Activated CD8-positive, alpha-beta memory T cell treated with anti-CD3 and anti-CD28 coated beads, Interleukin-2, amount 50 U/mL, for 24 hours (primary cell): ENCODE results near the gene MAPT.
"Not testable (repeated sequence)": the region's sequence is repeated elsewhere in the genome, so short reads cannot be mapped to it uniquely, and the experiment has no call there.

Experiments
- DNase-seq: peaks from one replicate; pipeline ENCODE4 v3.0.0-alpha.2; 2020; ENCODE audit errors: extremely low read depth

Gene MAPT

DNA sequence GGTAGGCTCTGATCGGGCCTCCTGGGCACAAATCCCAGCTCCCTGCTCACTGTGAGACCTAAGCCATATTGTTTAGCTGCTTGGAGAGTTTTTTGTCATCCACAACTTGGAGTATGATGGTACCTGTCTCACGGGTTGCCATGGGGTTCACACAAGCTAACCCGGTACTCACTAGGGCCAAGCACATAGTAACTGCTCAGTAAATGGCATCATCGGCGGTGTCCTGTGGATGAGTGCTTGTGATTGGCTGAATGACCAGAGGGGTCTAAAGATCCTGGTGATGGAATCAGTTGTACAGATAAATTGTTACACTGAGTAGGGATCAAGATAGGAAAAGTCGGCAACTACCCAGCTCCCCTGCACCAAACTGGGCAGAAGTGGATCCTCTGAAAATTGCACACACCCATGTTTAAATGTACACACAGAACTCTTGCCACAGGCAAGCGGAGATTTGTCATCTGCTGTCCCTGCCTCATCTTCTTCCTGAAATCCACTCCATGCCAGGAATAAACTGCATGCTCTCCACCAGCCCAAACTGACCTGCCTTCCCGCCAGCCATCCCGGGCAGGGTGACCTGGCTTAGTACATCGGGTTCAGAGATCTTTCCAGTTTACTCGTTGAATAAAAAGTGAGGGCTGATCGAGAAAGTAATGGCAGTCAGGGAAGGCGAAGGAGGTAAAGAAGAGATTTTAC, 6.5 kb downstream of the MAPT start:
- DNase-seq = no peak

DNA sequence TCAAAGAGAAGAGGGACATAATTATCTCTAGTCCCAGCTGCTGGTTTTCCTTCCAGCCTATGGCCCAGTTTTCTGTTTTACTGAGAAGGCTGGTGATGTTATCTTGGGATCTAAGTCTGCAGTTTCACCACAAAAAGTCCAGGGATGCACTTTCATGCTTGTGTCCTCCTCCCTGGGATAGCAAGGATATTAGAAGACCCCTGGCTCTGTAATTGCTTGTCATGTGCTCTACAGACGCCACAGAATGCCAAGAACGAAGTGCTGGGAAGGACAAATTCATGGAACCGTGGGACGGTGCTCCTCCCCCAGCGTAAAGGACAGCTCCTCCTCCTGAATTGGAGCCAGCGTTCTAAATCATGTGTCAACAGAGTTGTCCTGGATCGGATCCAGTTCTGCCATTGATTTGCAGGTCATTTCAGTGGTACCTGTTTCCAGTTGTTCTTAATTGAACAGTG, 8.6 kb downstream of the MAPT start:
- no peak for DNase-seq

DNA sequence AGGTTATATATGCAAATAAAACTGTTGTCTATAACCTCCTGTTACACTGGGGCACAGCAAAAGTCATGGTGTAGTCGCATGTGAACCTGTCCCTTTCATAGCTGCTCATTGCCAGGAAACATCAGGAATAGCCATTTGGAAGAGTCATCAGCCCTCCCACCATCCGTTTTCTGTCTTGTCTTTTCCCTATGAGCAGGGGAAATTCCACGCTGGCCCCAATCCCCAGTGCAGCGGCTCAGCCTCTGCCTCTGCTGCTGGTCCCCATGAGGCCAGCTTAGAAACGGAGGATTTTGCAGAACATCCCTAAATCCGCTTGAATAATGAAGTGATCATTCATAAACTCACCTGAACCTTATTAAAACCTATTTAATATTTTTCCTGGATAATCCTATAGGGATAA, 10.5 kb downstream of the MAPT start:
- DNase-seq = no peak

DNA sequence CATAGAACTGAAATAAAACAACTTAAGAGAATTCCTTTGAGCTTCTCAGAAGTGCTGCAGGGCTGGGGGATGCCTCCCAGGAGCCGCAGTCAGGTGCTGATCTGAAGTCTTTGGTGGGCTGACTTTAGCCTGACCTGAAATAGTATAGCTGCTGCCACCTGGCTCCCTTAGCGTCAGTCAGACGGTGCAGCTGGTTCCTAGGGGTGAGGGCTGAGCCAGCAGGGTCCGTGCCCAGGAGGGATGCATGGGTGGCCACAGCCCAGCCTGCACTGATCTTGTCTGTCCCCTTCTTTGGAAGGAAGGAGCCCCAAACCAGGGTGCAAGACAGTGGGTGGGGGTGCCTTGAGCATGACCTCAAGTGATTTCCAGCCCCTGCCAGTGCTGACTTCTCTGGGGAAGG, 11.5 kb downstream of the MAPT start:
- no peak for DNase-seq

DNA sequence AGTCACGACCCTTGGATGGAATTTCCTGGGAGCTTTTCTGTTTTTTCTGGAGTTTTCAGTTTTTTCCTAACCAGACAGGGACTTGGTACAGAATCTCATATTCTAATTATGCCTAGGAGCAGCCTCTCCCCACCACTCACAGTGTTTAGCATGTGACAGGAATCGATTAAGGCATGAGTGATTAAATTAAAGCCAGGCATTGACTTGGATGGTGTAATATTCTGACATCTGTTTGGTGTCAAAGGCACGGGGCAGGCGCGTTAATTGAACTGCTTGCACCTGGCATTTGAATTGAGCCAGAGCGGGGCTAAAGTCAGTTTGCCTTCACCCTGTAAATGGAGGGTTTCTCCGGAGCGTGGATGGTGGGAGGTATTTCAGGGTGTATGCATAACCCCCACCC, 11.9 kb downstream of the MAPT start:
- no peak for DNase-seq

DNA sequence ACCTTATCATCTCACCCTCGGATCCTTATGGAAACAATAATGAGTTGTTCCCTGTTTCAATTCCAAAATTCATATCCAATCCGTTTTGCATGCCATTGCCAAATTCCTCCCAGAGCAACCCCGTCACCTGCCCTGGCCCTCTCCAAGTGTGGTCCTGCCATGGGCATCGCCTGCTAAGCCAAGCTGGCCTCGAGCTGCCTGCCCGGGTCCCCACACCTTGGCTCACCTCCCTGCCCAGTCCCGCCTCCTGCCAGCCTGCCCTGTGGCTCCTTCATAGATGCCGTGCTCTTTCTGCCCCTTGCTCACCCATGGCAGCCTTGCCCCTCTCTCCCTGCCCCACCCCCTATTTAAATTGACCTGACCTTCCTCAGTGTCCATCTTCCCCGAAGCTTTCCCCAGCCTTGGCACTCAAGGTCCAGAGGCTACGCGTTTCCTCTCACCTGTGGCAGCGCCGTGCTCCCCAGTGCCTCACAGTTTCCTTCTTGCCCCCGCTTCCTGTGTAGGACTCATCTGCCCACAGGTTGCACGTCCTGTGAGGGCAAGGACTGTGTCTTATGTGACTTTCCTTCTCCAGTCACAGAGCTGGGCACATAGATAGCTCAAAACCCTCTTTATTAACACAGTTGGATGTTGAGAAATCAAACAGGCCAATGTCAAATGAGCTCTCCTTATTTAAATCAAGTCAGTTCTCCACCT, 12.7 kb downstream of the MAPT start:
- DNase-seq = no peak

DNA sequence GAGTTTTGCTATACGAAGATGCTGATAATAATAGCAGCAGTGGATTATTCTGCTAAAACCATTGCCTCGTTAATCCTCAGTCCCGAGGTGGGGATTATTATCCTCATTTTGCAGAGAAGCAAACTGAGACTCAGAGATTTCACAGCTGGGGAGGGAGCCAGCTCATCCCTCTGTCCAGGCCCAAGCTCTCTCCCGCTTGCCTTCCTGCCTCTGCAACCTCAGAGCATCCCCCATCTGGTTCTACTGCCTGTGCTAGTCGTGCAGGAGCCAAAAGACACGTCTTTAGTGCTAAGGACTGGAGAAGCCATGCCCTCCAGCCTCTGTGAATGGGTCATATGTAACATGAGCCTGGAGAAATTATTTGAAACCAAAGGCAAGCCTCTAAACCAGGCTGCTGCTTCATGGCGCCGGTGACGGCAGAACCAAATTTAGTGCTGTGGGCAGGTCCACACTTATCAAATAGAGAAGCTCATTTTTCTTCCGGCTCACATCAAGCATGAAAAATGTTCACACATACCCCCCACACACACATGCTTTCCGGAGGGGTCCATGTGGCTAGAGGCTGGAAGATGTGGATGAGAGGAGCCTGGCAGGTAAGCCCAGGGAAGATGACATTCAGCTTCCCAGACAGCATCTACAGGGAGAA, 13.5 kb downstream of the MAPT start:
- no peak for DNase-seq

DNA sequence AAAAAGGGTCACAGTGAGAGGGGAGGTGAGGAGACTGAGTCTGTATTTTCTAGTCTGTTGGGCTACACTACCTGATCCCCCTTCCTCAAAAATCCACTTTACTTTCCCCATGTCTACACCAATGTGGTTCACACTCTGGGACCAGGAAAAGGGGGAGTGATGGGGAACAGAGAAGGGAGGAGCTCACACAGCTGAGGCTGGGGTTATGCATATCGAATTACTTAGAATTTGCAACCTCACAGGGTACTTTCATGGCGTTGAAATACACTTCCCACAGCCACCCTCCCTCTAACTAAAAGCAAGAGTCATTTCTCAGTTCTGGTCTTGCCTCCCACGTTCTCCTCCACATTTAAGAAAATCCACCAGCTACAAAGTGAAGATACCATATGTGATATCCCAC, 14.1 kb downstream of the MAPT start:
- no peak for DNase-seq

DNA sequence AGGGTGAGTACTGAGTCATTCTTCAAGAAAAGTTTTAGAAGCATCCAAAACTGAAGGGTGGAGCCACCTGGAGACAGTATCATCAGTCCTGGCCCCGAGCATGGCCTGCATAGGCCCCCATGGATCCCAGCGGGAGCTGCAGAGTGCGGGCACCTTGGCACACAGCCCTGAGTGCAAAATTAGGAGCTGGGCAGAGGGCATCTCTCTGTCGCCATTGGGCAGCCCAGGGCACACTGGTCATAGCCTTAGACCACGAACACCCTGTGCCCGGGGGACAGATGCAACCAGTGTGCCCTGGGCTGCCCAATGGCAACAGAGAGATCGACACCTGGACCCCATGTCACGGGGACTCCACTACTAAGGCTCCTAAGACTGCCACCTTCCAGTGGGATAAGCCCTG, 14.6 kb downstream of the MAPT start:
- DNase-seq = no peak

DNA sequence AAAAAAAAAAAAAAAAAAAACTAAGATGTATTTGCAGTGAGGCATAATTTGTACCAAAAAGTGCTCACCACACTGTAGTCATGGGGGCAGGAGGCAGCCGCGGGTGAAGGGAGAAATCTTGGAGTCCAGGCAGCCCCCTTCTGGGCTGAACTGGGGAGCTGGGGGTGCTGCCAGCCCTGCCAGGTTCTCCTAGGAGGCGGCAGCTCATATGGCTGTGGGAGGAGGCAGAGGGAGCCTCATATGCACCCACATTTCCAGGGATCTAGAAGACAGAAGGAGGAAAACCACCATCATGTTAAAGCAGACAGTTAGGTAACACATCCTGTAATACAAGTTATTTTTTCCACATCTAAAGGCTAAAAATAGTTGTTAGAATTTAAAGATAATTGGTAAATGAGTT, 16.3 kb downstream of the MAPT start:
- DNase-seq = no peak

DNA sequence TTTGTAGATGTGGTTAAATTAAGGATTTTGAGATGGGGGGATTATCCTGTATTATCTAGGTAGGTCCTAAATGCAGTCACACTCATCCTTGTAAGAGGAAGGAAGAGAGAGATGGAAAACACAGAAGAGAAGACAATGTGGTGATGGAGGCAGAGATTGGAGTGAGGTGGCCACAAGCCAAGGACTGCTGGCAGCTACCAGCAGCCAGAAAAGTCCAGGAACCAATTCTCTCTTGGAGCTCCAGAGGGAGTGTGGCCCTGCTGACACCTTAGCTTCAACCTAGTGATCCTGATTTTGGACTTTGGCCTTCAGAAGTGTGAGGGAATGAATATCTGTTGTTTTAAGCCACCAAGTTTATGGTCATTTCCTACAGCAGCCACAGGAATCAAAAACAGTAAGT, 18.0 kb downstream of the MAPT start:
- DNase-seq = no peak

DNA sequence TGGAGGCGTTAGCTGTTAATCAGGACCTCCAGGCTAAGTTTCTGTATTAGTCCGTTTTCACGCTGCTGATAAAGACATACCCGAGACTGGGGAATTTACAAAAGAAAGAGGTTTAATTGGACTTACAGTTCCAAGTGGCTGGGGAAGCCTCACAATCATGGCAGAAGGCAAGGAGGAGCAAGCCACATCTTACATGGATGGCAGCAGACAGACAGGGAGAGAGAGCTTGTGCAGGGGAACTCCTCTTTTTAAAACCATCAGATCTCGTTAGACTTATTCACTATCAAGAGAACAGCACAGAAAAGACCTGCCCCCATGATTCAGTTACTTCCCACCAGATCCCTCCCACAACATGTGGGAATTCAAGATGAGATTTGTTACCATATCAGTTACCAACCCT, 18.7 kb downstream of the MAPT start:
- not testable (repeated sequence) for DNase-seq

DNA sequence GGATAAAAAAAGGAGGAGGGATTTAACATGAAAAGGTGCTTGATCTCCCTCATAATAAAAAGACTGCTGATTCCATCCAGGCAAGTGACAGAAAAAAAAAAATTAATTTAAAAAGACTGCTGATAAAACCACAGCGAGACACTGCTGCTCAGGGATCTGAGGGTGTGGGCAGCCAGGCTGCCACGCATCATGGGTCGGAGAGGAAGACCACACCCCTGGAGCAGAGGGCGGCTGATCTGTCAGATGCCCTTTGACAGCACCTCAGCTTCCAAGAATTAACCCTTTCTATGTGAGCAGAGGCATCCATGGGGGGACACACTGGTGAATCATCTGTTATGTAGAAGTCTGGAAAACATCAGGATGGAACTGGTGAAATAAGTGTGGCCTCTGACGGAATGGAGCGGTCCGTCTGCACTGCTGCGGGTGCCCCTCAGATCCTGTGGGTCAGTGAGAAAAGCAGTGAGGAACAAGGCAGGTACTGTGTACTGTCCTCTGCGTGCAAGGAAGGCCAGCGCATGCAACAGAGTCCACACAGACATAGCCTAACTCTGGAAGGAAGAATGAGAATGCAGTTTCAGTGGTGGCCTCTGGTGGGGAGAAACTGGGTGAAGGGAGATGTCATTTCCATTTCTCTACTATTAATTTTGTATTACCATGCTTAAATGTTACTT, 19.8 kb downstream of the MAPT start:
- DNase-seq = no peak

DNA sequence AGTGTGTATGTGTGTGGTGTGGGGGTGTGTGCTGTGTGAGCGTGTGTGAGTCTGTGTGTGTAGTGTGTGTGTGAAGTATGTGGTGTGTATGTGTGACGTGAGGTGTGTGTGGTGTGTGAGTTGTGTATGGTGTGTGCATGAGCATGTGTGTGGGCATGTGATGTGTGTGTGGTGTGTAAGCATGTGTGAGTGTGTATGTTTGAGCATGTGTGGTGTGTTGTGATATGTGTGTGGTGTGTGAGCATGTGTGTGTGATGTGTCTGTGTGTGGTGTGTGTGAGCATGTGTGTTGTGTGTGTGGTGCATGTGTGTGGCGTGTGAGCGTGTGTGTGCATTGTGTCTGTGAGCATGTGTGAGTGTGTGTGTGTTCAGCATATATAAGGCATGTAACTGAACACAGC, 20.9 kb downstream of the MAPT start:
- no peak for DNase-seq

DNA sequence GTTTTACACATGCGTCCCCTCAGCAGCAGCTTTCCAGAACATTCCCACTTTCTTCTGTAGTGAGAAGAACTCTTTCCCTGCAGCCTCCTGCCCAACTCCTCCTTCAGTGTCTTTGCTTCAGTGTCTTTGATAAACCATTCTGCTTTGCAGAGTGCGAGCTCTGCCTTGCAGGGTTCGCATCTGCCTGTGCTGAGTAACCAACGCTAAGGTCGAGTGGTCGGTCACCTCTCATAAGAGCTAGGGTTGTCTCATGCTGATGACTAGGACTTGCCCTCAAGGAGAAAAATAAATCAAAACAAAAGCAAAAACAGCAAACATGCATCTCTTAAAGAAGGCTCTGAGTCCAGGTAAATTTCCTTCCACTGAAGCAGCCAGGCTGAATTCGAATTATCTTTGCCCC, 22.7 kb downstream of the MAPT start:
- DNase-seq = no peak

DNA sequence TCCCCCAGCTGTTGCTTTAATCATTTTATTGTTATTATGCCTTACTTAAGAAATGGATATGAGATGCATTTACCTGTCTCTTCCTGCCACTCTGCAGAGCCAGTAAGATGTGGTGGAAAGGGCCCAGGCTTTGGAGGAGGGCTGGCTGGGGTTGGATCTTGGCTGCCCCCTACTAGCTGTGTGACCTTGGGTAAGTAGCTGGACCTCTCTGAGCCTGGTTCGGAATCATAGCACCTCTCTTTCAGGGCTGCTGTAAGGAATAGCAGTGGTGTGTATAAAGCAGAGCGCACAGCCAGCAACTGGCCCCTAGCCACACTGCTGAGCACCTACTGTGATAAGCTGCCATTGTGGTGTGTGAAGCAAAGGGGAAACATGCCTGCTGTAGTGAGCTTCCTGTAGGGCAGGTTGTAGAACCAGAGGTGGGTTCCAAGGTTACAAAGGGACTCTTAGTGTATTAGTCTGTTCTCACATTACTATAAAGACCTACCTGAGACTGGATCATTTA, 23.9 kb downstream of the MAPT start:
- no peak for DNase-seq

DNA sequence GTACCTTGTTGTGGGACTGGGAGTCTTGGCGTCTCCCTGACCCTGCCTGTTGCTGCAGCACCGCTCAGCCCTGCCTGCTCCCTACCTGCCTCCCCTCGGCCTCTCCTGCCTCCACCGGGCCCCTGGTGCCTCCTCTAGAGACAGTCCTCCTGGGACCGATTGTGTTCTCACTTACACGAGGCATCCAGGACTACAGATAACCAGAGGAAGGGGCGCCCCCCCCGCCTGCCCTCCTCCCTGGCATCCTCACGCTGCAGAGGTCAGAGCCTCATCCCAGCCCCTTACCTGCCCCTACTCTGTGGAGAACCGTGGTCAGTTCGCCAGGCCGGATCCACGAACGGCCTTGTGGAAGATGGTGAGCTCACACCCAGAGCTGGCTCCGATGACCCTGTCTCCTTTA, 24.8 kb downstream of the MAPT start:
- DNase-seq = no peak

DNA sequence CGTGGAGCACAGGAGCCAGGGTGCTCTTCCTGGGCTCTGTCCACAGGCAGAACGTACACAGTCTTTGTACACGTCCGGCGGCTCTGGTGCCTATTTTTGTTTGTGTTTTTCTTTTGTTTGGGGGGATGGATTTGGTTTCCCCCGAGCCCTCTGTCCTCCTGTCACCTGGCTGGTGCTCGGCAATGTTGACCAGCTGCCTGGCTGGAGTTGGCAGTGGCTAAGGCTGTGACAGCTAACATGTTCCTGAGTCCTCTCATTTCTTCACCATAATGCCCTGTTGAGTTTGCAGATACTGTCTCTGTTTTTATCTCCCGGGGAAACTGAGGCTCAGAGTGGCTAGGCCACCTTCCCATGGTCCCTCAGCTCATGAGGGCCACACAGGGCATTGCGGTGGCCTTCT, 25.7 kb downstream of the MAPT start:
- no peak for DNase-seq

DNA sequence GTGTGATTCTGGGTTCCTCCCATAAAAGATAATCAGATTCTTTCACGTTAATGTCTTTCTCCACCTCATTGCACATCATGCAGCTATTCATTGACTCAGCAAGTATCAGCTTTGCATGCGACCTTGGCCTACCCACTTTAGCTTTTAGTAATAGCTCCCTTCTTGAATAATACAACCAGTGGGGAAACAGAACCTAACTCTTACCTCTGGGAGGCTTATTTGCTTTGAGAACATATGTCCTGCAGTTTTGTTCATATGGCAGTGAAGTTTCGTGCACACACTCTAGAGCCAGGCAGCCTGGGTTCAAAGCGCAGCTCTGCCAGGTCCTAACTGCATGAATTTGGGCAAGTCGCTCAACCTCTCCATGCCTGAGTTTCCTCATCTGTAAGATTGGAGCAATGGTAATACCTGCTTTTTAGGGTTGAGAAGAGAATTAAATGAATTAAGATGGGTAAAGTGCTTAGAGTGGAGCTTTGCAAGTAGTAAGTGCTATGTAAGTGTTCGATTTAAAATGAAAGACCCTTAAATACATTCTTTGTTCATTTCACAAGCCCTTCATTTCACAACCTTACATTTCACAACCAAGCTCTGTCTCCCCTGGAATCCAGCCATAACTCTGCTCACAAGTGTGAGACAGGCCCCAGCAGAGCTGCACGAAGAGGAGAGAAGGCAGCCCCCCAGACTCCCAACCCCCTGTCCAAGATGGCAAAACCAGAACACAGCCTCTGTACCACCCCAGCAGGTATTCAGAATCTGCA, 29.3 kb downstream of the MAPT start:
- no peak for DNase-seq

DNA sequence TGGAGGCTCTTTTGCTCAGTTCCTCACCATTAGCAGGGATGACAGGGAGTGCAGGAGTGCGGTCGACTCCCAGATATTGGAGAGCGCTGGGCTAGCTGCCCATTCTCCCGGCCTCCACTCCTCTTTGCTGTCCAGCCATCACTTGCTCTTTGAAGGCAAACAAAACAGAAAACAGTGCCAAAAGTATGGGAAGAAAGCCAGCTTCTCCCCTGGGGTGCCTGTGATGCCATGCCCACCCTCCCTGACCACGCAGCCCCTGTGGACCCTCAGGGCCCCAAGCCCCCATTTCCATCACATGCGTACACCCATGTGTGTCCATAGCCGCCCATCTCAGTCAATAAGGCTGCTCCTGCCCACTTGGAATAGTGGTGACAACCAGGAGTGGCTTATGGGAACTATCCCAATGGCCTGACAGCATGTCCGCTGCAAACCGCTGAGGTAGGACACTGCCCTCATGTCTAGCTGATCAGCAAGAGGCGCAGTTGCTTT, 30.0 kb downstream of the MAPT start:
- DNase-seq = no peak

DNA sequence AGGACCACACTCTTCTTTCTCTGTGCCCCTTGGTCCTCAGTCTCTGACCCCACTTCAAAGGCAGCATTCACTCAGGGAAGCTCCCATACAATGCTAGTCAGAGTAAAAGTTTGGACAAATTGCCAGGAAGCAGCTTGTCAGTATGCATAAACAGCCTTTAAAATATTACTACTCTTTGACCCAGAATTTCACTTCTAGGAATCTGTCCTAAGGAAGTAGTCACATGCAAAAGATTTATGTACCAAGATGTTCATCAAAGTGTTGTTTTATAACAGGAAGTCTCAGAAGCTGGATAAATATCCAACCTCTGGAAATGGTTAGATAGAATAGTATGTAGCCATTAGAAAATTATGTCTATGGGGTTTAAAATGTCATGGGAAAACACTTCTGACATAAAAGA, 31.0 kb downstream of the MAPT start:
- no peak for DNase-seq

DNA sequence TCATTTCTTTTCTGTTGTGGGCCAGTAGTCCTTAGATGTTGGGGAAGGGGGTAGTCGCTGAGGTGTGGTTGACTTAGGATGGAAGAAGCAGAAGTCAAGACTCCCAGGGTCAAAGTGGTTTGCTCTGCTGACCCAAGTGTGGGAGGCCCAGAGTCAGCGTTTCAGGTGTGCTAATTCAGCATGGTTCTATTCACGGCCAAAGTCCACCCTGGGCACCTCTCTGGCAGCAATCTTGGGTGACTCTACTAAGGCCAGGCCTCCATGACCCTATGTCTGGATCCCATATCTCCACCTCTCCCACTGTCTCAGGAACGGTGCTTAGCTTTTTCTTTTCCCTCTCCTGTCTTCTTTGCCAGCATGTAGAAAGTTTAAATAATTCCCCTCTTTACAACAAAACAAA, 32.9 kb downstream of the MAPT start:
- no peak for DNase-seq
